Ectodermal cell (in vitro differentiated cells): Measurements from ENCODE around the gene RBKS.
A peak's percentile ranks its signal among the peaks of the same experiment; 100 is the strongest.
"Not testable (repeated sequence)": the region's sequence is repeated elsewhere in the genome, so short reads cannot be mapped to it uniquely, and the experiment has no call there.

ENCODE experiments used
- H3K27ac ChIP-seq: 2 replicates; pipeline ENCODE4 v1.7.0; 2013; ENCODE audit warnings: mild to moderate bottlenecking, low read depth, low read length; ENCODE audit not compliant: insufficient read depth, poor library complexity, severe bottlenecking
- H3K27me3 ChIP-seq: 2 replicates; pipeline ENCODE4 v1.7.0; 2013; ENCODE audit warnings: mild to moderate bottlenecking, low read length; ENCODE audit not compliant: insufficient read depth, control insufficient read depth, poor library complexity, severe bottlenecking
- H3K36me3 ChIP-seq: one replicate; pipeline ENCODE4 v1.7.0; 2013; ENCODE audit warnings: low read length; ENCODE audit not compliant: control insufficient read depth, insufficient read depth
- H3K4me1 ChIP-seq: one replicate; pipeline ENCODE4 v1.7.0; 2013; ENCODE audit warnings: low read length; ENCODE audit not compliant: control insufficient read depth, insufficient read depth
- H3K4me3 ChIP-seq: 2 replicates; pipeline ENCODE4 v1.7.0; 2013; ENCODE audit warnings: low read depth, low read length, control low read depth; ENCODE audit not compliant: insufficient read depth
- H3K9me3 ChIP-seq: 2 replicates; pipeline ENCODE4 v1.7.0; 2013; ENCODE audit warnings: mild to moderate bottlenecking, low read length, moderate library complexity; ENCODE audit not compliant: control insufficient read depth
- WGBS, 2 experiments: methylation state at CpG; one replicate each; pipeline ENCODE4 v1.1.7; 2013; ENCODE audit warnings: missing lambda C conversion rate in 2 of 2; 5-methylcytosine and 5-hydroxymethylcytosine counted together

The RBKS gene

DNA sequence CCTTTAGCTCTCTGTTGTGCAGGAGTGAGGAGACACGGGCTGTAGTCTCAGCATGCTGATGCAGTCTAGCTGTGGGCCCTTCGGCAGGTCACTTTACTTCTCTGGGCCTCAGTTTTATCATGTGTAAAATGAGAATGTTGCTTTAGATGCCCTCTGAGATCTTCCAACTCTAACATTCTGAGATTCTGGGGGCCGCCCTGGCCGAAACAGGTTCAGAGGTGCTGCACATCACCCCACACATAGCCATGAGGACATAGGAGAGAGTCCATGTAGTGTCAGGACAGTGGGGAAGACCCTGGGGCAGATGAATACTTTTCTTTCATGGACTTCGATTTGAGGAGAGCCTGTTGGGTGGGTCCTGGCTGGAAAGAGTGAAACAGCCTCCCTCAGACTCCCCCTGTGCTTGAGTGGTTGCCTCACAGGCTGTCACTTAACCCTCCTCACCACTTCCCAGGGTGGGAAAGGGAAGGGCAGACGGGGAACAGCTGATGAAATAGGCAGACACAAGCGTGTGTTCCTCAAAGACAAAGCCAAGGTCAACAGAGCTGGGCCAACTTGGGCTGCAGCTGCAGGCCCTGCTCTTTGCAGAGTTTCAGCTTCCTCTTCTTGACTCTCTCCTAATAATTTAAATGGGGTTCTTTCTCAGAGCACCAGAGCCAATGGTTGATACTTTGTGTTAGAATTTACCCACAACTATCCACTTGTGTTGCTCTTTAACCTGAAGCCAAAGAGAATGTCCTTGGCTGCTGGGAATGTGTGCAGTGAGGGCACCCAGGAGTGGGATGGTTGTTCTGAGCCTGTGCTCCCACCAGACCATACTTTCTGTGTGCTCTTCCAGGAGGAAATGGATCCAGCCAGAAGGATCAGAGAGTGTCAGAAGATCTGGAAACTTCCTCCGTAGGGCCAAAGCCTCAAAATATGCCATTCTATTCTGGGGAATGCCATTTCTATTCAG is 133.4 kb downstream of the RBKS start:
- Histone ChIP-seq H3K9me3 (no peaks in the 10 kb centered on the region), H3K4me3 (no peak overlapping the region), H3K36me3 (no peaks in the 10 kb centered on the region), H3K27me3 (no peaks in the 10 kb centered on the region), H3K4me1 (no peaks in the 10 kb centered on the region), H3K27ac (no peak overlapping the region)
- 87 to 93% methylated on average over 8 of the region's 8 CpGs for WGBS, 2 experiments

- Histone ChIP-seq H3K27ac (no peak overlapping the region), H3K4me3 (no peak overlapping the region), H3K27me3 (no peaks in the 10 kb centered on the region), H3K4me1 (no peaks in the 10 kb centered on the region), H3K36me3 (no peaks in the 10 kb centered on the region), H3K9me3 (no peaks in the 10 kb centered on the region)
- WGBS, 2 experiments, result 89 to 92% methylated on average over 3 of the region's 3 CpGs
These were observed 134.1 kb downstream of the RBKS start for GRCh38 chr2:27756091-27756490.

DNA sequence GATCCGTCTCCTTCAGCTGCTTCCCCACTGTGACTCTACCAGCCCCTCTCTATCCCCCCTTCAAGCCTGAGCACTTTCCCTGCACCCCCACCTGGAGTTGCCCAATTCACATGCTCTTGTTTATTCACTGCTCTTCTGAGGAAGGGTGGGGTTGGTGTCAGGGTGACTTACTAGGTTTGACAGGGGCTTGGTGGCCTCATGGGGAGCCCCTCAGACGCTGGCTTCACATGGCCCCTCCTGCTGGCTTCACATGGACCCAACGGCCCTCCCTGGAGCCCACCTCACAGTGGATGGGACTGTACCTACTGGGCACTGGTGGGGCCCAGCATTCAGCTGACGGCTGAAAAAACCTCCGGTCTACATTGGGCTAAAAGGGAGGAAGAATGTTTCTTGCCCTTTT is 135.4 kb downstream of the RBKS start:
- H3K9me3 ChIP-seq, result no peaks in the 10 kb centered on the region
- no peaks in the 10 kb centered on the region for H3K4me1 ChIP-seq
- 87 to 90% methylated on average over 5 of the region's 5 CpGs for WGBS, 2 experiments
- H3K27me3 ChIP-seq, result no peaks in the 10 kb centered on the region
- H3K27ac ChIP-seq, result no peak overlapping the region
- H3K36me3 ChIP-seq, result no peaks in the 10 kb centered on the region
- no peak overlapping the region for H3K4me3 ChIP-seq

GRCh38 chr2:27754138-27754588 is 136.0 kb downstream of the RBKS start:
- no peaks in the 10 kb centered on the region for H3K4me1 ChIP-seq
- no peaks in the 10 kb centered on the region for H3K27me3 ChIP-seq
- 21 to 24% methylated on average over 4 of the region's 4 CpGs for WGBS, 2 experiments
- no peak overlapping the region for H3K27ac ChIP-seq
- H3K4me3 ChIP-seq, result no peak overlapping the region
- H3K9me3 ChIP-seq, result no peaks in the 10 kb centered on the region
- H3K36me3 ChIP-seq, result no peaks in the 10 kb centered on the region

DNA sequence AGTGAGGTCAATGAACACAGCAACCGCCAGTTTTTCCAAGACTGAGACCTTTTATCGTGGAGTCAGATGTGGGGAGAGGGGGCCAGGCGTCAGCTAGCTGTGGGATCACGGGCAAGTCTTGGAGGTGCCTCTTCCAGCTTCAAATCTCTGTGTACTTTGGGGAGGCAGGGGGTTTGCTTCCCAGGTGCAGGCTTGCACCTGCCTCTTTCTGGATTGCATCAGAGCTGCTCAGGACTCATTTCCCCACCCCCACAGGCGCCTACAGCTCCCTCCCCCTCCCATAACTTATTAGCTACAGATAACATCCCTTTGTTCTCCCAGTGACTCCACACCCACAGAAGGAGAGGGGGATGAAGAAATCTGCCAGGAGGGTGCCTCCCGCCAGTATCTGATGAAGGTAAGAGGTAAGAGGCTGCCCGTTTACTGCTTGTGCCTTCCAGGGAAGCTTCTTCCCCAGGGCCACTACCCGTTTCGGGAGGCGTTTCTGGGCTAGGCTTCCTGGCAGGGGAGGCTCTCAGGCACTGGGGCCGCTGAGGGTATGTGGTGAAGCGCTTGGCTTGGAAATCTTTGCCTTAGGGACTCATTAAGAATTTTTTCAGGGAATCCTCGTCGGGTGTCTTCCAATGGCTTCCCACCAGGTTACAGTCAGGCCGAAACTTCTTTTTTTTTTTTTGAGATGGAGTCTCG is 137.5 kb downstream of the RBKS start:
- Histone ChIP-seq H3K9me3 (no peaks in the 10 kb centered on the region), H3K27me3 (no peaks in the 10 kb centered on the region), H3K36me3 (no peaks in the 10 kb centered on the region), H3K27ac (peak overlapping the region; percentile 39), H3K4me3 (peak overlapping the region; percentile 30), H3K4me1 (no peaks in the 10 kb centered on the region)
- 16 to 20% methylated on average over 16 of the region's 16 CpGs for WGBS, 2 experiments

GRCh38 chr2:27751377-27751776 is 138.8 kb downstream of the RBKS start:
- H3K36me3 ChIP-seq, result no peaks in the 10 kb centered on the region
- H3K27me3 ChIP-seq, result no peaks in the 10 kb centered on the region
- H3K4me1 ChIP-seq, result no peaks in the 10 kb centered on the region
- H3K27ac ChIP-seq, result no peak overlapping the region
- H3K9me3 ChIP-seq, result no peaks in the 10 kb centered on the region
- H3K4me3 ChIP-seq, result no peak overlapping the region
- WGBS, 2 experiments, result 82 to 86% methylated on average over 6 of the region's 6 CpGs

DNA sequence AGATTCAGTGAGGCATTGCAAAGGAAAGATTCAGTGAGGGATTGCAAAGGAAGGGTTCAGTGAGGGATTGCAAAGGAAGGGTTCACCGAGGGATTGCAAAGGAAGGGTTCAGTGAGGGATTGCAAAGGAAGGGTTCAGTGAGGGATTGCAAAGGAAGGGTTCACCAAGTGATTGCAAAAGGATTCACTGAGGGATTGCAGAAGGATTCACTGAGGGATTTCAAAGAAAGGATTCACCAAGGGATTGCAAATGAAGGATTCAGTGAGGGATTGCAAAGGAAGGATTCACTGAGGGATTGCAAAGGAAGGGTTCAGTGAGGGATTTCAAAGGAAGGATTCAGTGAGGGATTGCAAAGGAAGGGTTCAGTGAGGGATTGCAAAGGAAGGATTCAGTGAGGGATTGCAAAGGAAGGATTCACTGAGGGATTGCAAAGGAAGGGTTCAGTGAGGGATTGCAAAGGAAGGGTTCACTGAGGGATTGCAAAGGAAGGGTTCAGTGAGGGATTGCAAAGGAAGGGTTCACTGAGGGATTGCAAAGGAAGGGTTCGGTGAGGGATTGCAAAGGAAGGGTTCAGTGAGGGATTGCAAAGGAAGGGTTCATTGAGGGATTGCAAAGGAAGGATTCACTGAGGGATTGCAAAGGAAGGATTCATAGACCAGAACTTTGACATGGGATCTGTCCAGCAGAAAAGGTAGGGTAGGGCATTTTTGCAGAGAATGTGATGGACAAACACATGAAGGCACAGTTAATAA is 141.2 kb downstream of the RBKS start:
- not testable (repeated sequence) for H3K36me3 ChIP-seq, H3K4me1 ChIP-seq, H3K4me3 ChIP-seq, H3K27ac ChIP-seq, H3K9me3 ChIP-seq, H3K27me3 ChIP-seq
- WGBS, 2 experiments, result 90 to 91% methylated on average over 2 of the region's 2 CpGs

- no peak overlapping the region for H3K27ac ChIP-seq
- H3K27me3 ChIP-seq, result no peaks in the 10 kb centered on the region
- WGBS, 2 experiments, result 90 to 94% methylated on average over 5 of the region's 6 CpGs
- H3K9me3 ChIP-seq, result no peaks in the 10 kb centered on the region
- no peak overlapping the region for H3K4me3 ChIP-seq
- H3K36me3 ChIP-seq, result no peaks in the 10 kb centered on the region
- no peaks in the 10 kb centered on the region for H3K4me1 ChIP-seq
These were observed 142.3 kb downstream of the RBKS start for GRCh38 chr2:27747827-27748352.

DNA sequence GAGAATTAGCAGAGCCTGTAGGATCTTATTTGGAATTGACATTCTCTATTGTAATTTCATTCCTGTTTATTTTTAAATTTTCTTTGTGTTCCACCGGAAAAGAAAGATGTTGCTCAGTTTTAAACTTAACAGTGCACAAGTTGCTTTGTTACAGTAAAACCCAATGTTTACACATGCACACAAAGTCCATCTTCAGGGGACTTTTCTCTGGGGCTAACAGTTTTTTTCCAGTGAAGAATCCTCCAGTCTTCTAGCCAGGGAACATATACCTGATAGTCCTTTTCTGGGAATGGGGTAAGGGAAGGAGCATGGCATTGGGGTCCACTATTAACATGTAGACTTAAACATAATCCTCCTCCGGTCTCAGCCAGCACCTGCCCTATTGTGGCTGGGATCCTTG is 143.9 kb downstream of the RBKS start:
- Histone ChIP-seq H3K4me1 (no peaks in the 10 kb centered on the region), H3K27me3 (no peaks in the 10 kb centered on the region), H3K27ac (no peak overlapping the region), H3K4me3 (no peak overlapping the region), H3K36me3 (no peaks in the 10 kb centered on the region), H3K9me3 (no peaks in the 10 kb centered on the region)
- 85 to 93% methylated on average over 1 to 2 of the region's 2 CpGs for WGBS, 2 experiments

DNA sequence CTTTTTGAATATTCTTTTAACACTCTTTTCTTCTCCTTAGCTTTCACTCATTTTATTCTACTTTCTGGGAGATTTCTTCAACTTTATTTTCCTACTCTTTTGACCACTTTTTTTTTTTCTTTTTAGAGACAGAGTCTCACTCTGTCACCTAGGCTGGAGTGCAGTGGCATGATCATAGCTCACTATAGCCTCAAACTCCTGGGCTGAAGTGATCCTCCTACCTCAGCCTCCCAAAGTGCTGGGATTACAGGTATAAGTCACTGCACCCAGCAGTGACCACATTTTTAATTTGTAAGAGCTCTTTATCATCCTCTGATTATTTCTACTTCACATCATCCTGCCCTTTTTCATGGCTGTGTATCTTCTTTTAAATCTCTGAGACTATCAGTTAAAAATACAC is 144.7 kb downstream of the RBKS start:
- H3K27me3 ChIP-seq, H3K4me1 ChIP-seq, H3K36me3 ChIP-seq, H3K4me3 ChIP-seq, H3K27ac ChIP-seq, H3K9me3 ChIP-seq: not testable (repeated sequence)
